LoVo (cell line): ENCODE data around the gene UGT1A3.
"Not testable (repeated sequence)": the region's sequence is repeated elsewhere in the genome, so short reads cannot be mapped to it uniquely, and the experiment has no call there.

Experiments used
- DNase-seq: peaks from one replicate; pipeline ENCODE4 v3.0.0-alpha.2; 2016; ENCODE audit warnings: low spot score

The UGT1A3 gene

DNA sequence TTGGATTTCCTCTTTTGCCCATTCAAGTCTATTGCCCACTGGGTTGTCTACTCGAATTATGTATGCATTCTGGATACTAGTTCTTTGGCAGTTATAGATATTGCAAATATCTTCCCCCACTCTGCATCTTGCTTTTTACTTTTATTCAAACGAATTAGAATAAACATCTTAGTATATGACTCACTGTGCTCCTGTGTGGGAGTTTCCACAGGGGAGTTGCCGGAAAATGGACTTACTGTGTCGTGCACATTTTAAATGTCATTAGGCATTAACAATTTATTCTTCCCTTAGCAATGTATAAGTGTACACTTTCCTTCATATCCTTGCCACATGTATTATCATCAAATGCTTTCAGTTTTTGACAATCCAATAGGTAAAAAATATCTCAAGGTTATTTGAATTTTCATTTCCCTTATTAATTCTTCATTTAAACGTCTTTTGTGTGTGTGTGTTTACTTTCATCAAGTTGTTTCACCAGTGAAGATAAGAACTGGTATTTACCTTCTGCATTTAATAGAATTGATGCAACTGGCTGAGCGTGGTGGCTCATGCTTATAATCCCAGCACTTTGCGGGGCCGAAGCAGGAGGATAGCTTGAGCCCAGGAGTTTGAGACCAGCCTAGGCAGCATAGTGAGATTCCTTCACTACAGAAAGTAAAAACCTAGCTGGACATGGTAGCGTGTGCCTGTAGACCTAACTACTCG, 20.8 kb upstream of the UGT1A3 start:
- no peak for DNase-seq

DNA sequence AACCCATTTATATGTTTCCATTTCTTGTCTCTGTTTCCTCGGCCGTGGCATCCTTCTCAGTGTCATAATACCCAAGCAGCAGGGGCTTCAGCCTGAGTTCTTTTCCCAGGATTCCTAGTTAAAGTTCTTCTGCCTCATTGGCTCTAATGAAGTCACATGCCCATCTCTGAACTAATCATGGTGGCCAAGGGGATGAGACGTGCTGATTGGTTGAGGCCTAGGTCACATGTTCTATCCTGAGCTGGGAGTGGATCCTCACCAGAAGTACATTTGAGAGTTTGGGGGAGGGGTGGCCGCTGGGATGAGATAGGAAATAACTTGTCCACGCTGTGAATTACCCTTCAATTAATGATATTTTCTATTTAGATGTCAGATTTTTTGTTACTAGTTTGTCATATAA, 19.9 kb upstream of the UGT1A3 start:
- no peak for DNase-seq

DNA sequence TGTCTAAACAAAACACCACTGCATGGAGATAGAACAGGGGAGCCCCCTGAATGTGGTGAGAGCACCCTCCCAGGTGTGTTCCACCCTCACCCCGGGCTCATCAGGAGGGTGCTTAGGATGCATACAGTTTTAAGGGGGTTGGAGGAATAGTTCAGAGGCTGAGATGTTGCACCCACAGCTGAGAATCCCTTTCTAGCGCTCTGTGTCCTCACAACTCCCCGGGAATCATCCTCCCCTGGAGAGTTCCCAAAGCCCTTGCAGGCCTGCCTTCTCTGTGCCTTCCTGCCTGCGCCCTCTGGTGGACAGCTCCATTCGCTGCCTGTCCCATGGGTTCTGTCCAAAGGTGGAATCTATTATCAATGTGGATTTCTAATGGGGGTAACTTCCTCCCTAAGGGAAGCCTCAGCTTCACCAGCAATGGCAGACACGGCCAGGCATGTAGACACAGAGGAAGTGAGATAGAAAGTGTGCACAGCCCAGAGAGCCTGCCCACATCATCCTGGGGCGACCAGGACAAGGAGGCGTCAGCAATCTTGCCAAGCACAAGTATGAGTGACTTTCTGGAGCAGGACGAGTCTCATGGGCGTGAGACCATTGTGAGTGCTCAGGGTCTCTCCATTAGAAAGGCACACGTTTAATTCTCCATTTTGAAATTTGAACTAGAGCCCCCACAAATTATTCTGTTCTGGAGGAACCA, 17.4 kb upstream of the UGT1A3 start:
- DNase-seq: peak; percentile 73

- no peak for DNase-seq
These were observed 16.1 kb upstream of the UGT1A3 start, which contains the start of gene UGT1A5 for GRCh38 chr2:233712611-233713261. Gene UGT1A5, plus strand, starts transcription at chr2:233712907. Its CDS starts 85 bp downstream, at chr2:233712992.

DNA sequence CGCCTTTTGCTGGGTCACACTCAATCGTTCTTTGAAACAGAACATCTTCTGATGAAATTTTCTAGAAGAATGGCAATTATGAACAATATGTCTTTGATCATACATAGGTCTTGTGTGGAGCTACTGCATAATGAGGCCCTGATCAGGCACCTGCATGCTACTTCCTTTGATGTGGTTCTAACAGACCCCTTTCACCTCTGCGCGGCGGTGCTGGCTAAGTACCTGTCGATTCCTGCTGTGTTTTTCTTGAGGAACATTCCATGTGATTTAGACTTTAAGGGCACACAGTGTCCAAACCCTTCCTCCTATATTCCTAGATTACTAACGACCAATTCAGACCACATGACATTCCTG, 15.6 kb upstream of the UGT1A3 start:
- no peak for DNase-seq

DNA sequence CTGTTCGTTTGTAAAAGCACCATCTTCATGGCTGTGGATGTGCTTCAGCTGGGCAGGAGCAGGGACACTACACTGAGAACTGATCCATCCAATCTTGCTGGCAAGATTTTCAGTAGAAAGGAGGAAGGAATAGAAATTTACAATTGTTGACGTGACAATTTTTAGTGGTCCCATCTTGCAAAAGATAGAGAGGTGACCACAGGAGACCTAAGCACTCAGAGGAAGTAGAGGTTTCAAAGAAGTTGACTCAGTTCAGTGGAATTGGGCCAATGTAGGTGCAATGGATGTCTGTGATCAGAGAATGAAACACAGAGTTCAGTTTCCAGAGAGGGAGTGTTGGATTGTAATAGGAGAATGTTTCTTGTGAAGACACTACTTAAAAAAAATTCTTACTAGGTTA, 14.7 kb upstream of the UGT1A3 start:
- no peak for DNase-seq

DNA sequence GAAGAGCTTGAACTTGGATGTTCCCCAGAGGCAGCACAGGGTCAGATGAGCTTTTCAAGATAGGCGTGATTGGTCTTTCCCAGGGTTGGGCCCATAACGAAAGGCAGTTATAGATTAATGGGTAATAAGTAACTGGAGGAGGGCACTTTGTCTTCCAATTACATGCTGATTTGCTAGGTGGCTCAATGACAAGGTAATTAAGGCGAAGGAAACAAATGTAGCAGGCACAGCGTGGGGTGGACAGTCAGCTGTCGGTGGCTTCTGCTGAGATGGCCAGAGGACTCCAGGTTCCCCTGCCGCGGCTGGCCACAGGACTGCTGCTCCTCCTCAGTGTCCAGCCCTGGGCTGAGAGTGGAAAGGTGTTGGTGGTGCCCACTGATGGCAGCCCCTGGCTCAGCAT, 10.3 kb upstream of the UGT1A3 start, which contains the start of gene UGT1A4:
Gene UGT1A4, plus strand, starts transcription at position 185 of the 400 bp plus-strand sequence. Its CDS starts 85 bp downstream, at position 270.
- no peak for DNase-seq

DNA sequence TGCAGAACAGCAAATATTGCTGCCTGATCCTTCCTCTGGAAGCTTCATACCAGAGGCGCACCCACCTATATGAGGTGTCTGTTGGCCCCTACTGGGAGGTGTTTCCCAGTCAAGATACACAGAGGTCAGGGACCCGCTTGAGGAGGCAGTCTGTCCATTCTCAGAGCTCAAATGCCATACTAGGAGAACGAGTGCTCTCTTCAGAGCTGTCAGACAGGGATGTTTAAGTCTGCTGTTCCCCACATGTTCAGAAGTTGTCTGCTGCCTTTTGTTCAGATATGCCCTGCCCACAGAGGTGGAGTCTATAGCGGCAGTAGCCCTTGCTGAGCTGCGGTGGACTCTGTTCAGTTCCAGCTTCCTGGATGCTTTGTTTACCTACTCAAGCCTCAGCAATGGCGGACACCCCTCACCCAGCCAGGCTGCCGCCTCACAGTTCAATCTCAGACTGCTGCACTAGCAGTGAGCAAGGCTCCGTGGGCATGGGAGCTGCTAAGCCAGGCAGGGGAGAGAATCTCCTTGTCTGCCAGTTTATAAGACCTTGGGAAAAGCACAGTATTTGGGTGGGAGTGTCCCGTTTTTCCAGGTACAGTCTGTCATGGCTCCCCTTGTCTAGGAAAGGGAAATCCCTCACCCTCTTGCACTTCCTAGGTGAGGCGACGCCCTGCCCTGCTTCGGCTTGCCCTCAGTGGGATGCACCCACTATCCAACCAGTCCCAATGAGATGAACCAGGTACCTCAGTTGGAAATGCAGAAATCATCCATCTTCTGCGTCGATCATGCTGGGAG, 8.2 kb downstream of the UGT1A3 start:
- not testable (repeated sequence) for DNase-seq

DNA sequence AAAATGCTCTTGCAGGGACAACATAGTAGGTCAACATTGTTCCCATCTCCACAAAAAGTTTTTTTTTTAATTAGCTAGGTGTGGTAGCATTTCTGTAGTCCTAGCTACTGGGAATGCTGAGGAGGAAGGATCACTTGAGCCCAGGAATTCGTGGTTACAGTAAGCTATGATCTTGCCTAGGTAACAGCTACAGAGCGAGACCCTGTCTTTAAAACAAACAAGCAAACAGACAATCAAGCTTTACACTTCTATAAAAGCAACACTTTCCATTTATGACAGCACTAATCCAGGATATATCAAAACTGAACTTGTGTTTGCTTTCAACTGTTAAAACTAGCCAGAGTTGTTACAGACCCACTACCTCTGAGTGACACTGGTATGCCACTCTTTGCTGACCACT, 12.0 kb downstream of the UGT1A3 start:
- no peak for DNase-seq

GRCh38 chr2:233743464-233744259, 14.8 kb downstream of the UGT1A3 start:
- DNase-seq: no peak

GRCh38 chr2:233745073-233745755, 16.4 kb downstream of the UGT1A3 start:
- DNase-seq: no peak

GRCh38 chr2:233745838-233746237, 17.0 kb downstream of the UGT1A3 start:
- not testable (repeated sequence) for DNase-seq

- DNase-seq: no peak
These were observed 17.8 kb downstream of the UGT1A3 start for GRCh38 chr2:233746475-233747282.

DNA sequence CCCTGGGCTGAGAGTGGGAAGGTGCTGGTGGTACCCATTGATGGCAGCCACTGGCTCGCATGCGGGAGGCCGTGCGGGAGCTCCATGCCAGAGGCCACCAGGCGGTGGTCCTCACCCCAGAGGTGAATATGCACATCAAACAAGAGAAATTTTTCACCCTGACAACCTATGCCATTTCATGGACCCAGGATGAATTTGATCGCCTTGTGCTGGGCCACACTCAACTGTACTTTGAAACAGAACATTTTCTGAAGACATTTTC, 18.4 kb downstream of the UGT1A3 start:
- DNase-seq: no peak

DNA sequence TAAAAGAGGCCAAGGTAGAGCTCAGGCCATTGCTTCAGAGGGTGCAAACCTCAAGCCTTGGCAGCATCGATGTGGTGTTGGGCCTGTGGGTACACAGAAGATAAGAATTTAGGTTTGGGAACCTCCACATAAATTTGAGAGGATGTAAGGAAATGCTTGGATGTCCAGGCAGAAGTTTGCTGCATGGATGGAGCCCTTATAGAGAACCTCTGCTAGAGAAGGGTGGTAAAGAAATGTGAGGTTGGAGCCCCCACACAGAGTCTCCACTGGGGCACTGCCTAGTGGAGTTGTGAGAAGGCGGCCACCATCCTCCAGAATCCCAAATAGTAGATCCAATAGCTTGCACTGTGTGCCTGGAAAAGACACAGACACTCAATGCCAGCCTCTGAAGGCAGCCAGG, 21.8 kb downstream of the UGT1A3 start:
- DNase-seq: not testable (repeated sequence)

DNA sequence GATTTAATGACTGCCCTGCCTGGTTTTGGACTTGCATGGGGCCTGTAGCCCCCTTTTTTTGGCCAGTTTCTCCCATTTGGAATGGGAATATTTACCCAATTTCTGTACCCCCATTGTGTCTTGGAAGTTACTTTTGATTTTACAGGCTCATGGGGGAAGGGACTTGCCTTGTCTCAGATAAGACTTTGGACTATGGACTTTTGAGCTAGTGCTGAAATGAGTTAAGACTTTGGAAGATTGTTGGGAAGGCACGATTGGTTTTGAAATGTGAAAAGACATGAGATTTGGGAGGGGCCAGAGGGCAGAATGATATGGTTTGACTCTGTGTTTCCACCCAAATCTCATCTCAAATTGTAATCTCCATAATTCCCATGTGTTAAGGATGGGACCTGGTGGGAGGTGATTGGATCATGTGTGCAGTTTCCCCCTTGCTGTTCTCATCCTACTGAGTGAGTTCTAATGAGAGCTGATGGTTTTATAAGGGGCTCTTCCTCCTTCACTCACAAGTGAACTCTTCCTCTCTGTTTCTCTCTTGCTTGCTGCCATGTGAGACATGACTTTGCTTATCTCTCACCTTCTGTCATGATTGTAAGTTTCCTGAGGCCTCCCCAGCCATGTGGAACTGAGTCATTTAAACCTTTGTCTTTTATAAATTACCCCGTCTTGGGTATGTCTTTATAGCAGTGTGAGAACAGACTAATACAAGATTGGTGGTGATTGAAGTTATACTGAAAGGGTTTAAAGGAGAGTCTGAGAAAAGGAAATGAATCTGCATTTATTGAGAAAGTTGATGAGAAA, 22.6 kb downstream of the UGT1A3 start:
- not testable (repeated sequence) for DNase-seq

- no peak for DNase-seq
These were observed 26.2 kb downstream of the UGT1A3 start for GRCh38 chr2:233754872-233755611.

DNA sequence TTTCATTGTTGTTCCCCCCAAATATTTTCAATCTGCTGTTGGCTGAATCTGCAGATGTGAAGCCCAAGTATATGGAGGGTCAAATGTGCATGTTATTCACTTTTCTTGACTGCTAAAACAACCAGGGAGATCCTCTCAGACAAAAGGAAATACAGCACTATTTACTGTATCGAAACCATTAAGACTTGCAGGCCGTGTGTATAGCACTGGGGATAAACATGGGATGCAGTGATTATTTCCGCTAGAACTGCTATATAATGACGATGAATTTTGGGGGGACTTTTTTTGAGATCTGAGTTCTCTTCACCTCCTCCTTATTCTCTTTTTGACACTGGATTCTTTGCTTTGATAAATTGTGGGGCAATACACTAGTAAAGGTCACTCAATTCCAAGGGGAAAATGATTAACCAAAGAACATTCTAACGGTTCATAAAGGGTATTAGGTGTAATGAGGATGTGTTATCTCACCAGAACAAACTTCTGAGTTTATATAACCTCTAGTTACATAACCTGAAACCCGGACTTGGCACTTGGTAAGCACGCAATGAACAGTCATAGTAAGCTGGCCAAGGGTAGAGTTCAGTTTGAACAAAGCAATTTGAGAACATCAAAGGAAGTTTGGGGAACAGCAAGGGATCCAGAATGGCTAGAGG, 27.7 kb downstream of the UGT1A3 start:
- peak; percentile 69 for DNase-seq
